Myocyte (in vitro differentiated cells): ENCODE data around the gene NOL4L. TPM values are rescaled to one million over a fixed set of nuclear protein-coding genes. Genes with fewer than 3 reads are reported as not detected.

Source experiments
- DNase-seq: peaks from one replicate; pipeline ENCODE4 v3.0.0-alpha.2; 2012; ENCODE audit warnings: low read depth
- total RNA-seq: library from RNA; depleted of rRNA; stranded (reverse); fragments of >200 nt; gene quantifications from 2 replicates; pipeline ENCODE4 v1.2.3, GENCODE V29; 2014

The NOL4L gene
- total RNA-seq, 1 donor from 2014 or later, result 2.5 TPM

- no peak for DNase-seq
These were observed 22.6 kb downstream of the NOL4L start for GRCh38 chr20:32562495-32562911.

- no peak for DNase-seq
These were observed 23.9 kb downstream of the NOL4L start for GRCh38 chr20:32560989-32561830.

- no peak for DNase-seq
These were observed 24.6 kb downstream of the NOL4L start for GRCh38 chr20:32560482-32560988.

GRCh38 chr20:32559753-32560380 lies 25.3 kb downstream of the NOL4L start:
- DNase-seq, result peak; percentile 40

GRCh38 chr20:32559205-32559752 lies 25.9 kb downstream of the NOL4L start:
- DNase-seq, result no peak

- peak; percentile 44 for DNase-seq
These were observed 26.6 kb downstream of the NOL4L start for GRCh38 chr20:32558526-32558925.

GRCh38 chr20:32557319-32557718 lies 27.8 kb downstream of the NOL4L start:
- no peak for DNase-seq

GRCh38 chr20:32556312-32557184 lies 28.6 kb downstream of the NOL4L start:
- DNase-seq, result no peak

GRCh38 chr20:32555584-32555983 lies 29.5 kb downstream of the NOL4L start:
- no peak for DNase-seq

- no peak for DNase-seq
These were observed 30.2 kb downstream of the NOL4L start for GRCh38 chr20:32554965-32555289.

- DNase-seq, result no peak
These were observed 31.5 kb downstream of the NOL4L start for GRCh38 chr20:32553618-32554017.

GRCh38 chr20:32551693-32552092 lies 33.4 kb downstream of the NOL4L start:
- no peak for DNase-seq

- DNase-seq, result no peak
These were observed 35.3 kb downstream of the NOL4L start for GRCh38 chr20:32549842-32550241.

- DNase-seq, result no peak
These were observed 37.4 kb downstream of the NOL4L start for GRCh38 chr20:32547753-32548034.

- no peak for DNase-seq
These were observed 38.0 kb downstream of the NOL4L start for GRCh38 chr20:32546918-32547752.

- DNase-seq, result no peak
These were observed 40.0 kb downstream of the NOL4L start for GRCh38 chr20:32544893-32545840.

- DNase-seq, result no peak
These were observed 40.8 kb downstream of the NOL4L start for GRCh38 chr20:32544260-32544722.

GRCh38 chr20:32543570-32544259 lies 41.4 kb downstream of the NOL4L start:
- no peak for DNase-seq

GRCh38 chr20:32542259-32542615 lies 42.9 kb downstream of the NOL4L start:
- no peak for DNase-seq
